ENCODE data around the gene DPH3. TPM values are rescaled to one million over a fixed set of nuclear protein-coding genes. Genes with fewer than 3 reads are reported as not detected.

Gene DPH3
- total RNA-seq, 1 donor from 2014 or later: 5.5 TPM

- no peaks in the 10 kb centered on the region for H3K9me3 ChIP-seq
- H3K4me3 ChIP-seq: no peak overlapping the region
- peaks cover 13 to 22% of the 10 kb centered on the region in 2 donors for H3K36me3 ChIP-seq
- DNase-seq (ENCODE audit: low spot score in 2 of 2): no peak
- intact Hi-C loops (cut with DNase I): no loop called here
- TF ChIP-seq, protein P1, sequence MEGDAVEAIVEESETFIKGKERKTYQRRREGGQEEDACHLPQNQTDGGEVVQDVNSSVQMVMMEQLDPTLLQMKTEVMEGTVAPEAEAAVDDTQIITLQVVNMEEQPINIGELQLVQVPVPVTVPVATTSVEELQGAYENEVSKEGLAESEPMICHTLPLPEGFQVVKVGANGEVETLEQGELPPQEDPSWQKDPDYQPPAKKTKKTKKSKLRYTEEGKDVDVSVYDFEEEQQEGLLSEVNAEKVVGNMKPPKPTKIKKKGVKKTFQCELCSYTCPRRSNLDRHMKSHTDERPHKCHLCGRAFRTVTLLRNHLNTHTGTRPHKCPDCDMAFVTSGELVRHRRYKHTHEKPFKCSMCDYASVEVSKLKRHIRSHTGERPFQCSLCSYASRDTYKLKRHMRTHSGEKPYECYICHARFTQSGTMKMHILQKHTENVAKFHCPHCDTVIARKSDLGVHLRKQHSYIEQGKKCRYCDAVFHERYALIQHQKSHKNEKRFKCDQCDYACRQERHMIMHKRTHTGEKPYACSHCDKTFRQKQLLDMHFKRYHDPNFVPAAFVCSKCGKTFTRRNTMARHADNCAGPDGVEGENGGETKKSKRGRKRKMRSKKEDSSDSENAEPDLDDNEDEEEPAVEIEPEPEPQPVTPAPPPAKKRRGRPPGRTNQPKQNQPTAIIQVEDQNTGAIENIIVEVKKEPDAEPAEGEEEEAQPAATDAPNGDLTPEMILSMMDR (IDR thresholded peaks at IDR 0.05): no peak
- peaks cover 0 to 10% of the 10 kb centered on the region in 2 donors for H3K4me1 ChIP-seq
- H3K27ac ChIP-seq: no peak overlapping the region
- H3K27me3 ChIP-seq: no peaks in the 10 kb centered on the region
These were observed 5.9 kb downstream of the DPH3 start for GRCh38 chr3:16258866-16259265.

DNA sequence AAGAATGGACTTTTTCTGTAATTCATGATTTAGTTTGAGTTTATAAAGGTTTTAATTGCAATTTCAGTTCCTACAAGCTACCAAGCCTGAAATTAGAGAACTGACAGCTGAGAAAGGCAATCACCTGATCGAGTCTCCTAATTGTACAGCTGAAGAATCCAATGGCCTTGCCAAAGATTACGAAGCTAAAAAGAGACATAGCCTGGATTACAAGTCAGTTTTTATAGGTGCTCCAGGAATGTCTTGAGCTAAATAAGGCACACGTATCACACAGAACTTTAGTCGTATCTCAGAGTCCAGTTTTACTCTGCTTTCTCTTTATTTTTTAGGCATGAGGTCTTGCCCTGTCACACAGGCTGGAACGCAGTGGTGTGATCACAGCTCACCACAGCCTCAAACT lies 6.6 kb downstream of the DPH3 start:
- no peaks in the 10 kb centered on the region for H3K27me3 ChIP-seq
- H3K36me3 ChIP-seq: peaks cover 13 to 22% of the 10 kb centered on the region in 2 donors
- intact Hi-C loops (cut with DNase I): no loop called here
- TF ChIP-seq, protein P1 (IDR thresholded peaks at IDR 0.05): no peak
- no peaks in the 10 kb centered on the region for H3K9me3 ChIP-seq
- H3K4me3 ChIP-seq: no peak overlapping the region
- no peak for DNase-seq (ENCODE audit: low spot score in 2 of 2)
- H3K27ac ChIP-seq: no peak overlapping the region
- peaks cover 0 to 8% of the 10 kb centered on the region in 2 donors for H3K4me1 ChIP-seq

GRCh38 chr3:16257309-16257708 lies 7.4 kb downstream of the DPH3 start:
- peaks cover 0 to 5% of the 10 kb centered on the region in 2 donors for H3K4me1 ChIP-seq
- no peak for DNase-seq (ENCODE audit: low spot score in 2 of 2)
- H3K27me3 ChIP-seq: no peaks in the 10 kb centered on the region
- H3K4me3 ChIP-seq: no peak overlapping the region
- no peaks in the 10 kb centered on the region for H3K9me3 ChIP-seq
- H3K36me3 ChIP-seq: peaks cover 13 to 22% of the 10 kb centered on the region in 2 donors
- no peak overlapping the region for H3K27ac ChIP-seq
- TF ChIP-seq, protein P1 (IDR thresholded peaks at IDR 0.05): no peak
- intact Hi-C loops (cut with DNase I): no loop called here

DNA sequence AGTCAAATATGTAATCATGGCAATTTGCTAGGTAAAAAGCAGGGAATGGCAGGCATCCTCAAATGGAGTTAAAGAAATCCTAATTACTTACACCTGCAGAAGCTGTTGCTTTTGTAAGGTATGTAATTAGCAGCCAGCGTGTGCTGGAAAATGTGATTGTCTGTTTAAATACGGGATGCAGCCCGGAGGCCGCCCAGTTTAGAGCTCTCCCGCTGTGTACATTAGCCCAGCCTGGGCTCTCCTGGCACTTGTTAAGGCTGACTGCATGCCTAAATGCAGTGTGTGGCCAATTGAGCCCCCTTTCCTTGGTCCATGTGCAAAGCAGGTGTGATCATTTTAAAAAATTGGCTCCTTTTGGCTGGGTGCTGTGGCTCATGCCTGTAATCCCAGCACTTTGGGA lies 9.0 kb downstream of the DPH3 start:
- no peaks in the 10 kb centered on the region for H3K27me3 ChIP-seq
- intact Hi-C loops (cut with DNase I): no loop called here
- TF ChIP-seq, protein P1 (IDR thresholded peaks at IDR 0.05): no peak
- H3K4me3 ChIP-seq: no peak overlapping the region
- H3K36me3 ChIP-seq: peaks cover 13 to 22% of the 10 kb centered on the region in 2 donors
- H3K4me1 ChIP-seq: peaks cover 0 to 5% of the 10 kb centered on the region in 2 donors
- no peak for DNase-seq (ENCODE audit: low spot score in 2 of 2)
- H3K27ac ChIP-seq: no peak overlapping the region
- H3K9me3 ChIP-seq: no peaks in the 10 kb centered on the region

DNA sequence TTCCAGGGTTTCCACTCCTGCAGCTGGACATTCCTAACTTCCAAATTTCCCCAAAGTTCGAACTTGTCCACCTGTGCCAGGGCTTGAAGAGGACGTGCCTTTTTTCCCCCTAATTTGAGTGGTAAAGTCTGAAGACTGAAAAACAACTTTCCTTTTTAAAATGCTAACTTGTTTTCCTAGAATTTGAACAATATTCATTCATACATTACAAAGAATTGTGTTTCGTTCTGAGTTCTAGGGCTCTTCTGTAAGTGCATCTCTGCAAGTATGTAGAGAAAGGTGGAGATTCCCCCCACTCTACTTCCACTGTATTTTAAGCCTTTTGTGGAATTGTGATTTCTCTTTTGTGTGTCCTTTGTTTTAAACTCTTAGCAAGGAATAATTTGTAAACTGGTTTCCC lies 9.4 kb downstream of the DPH3 start:
- peaks cover 0 to 5% of the 10 kb centered on the region in 2 donors for H3K4me1 ChIP-seq
- H3K36me3 ChIP-seq: peaks cover 13 to 19% of the 10 kb centered on the region in 2 donors
- H3K4me3 ChIP-seq: no peak overlapping the region
- no peaks in the 10 kb centered on the region for H3K9me3 ChIP-seq
- intact Hi-C loops (cut with DNase I): no loop called here
- DNase-seq (ENCODE audit: low spot score in 2 of 2): no peak
- H3K27me3 ChIP-seq: no peaks in the 10 kb centered on the region
- TF ChIP-seq, protein P1 (IDR thresholded peaks at IDR 0.05): no peak
- no peak overlapping the region for H3K27ac ChIP-seq

- no peaks in the 10 kb centered on the region for H3K27me3 ChIP-seq
- no peak overlapping the region for H3K4me3 ChIP-seq
- no peaks in the 10 kb centered on the region for H3K9me3 ChIP-seq
- DNase-seq (ENCODE audit: low spot score in 2 of 2): no peak
- intact Hi-C loops (cut with DNase I): no loop called here
- TF ChIP-seq, protein P1 (IDR thresholded peaks at IDR 0.05): no peak
- H3K4me1 ChIP-seq: peaks cover 0 to 5% of the 10 kb centered on the region in 2 donors
- H3K36me3 ChIP-seq: peaks cover 11 to 15% of the 10 kb centered on the region in 2 donors
- no peak overlapping the region for H3K27ac ChIP-seq
These were observed 9.8 kb downstream of the DPH3 start for GRCh38 chr3:16254916-16255315.

All from ascending aorta (tissue), 2 donors.